Measurements from ENCODE around the gene FOXO6.
"Not testable (repeated sequence)": the region's sequence is repeated elsewhere in the genome, so short reads cannot be mapped to it uniquely, and the experiment has no call there.

Gene FOXO6

DNA sequence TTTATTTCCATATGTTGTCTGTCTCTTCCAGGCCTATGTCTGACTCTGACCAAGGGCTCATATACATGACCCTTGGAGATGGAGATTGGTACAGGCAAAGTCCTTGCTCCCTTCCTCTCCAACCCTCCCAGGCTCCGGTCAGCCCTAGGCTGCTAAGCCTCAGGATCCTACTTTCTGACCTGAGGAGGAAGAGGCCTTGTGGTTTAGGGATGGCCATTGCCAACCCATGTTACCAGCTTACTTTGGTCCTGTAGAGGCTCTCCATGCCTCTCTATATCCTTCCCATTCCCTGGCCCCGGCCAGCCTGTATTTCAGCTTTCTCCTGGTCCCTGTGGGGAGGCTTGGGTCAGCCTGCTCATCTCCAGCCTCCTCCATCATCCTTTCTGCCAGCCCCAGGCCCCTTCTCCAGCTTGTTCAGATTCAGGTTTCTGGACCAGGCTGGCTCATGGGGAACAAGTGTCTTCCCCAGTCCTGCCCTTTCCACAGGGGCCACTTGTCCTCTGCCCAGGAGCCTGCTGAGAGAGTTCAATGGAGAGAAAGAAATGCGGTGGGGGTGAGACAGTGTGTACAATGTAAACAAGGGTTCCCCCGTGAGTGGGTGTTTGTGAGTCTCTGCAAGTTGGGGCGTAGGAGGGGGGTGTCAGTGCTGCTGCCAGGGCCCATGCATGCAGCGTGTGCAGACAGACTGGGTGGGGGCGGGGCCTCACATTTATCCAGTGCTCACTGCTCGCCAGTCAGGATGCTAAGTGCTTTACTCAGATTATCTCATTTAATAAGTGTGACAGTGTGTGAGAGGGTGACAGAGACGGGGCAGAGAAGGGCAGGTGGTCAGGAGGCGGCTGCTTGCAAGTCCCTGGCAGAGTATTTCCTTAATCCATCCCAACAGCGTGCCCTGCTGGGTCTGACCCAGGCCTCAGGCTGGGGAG lies 31.3 kb upstream of the FOXO6 start:
- Histone ChIP-seq H3K4me1 (ENCODE audit: low read length) (no peaks in the 10 kb centered on the region), H3K27me3 (ENCODE audit: low read depth, low read length) (no peaks in the 10 kb centered on the region), H3K9ac (ENCODE audit: low read length) (no peak overlapping the region), H3K4me2 (ENCODE audit: low read length) (no peak overlapping the region), H3K36me3 (replicated peaks; ENCODE audit: low read depth, low read length) (no peaks in the 10 kb centered on the region), H3K27ac (ENCODE audit: low read length) (no peak overlapping the region), H2AFZ (ENCODE audit: low read depth, low read length) (no peak overlapping the region), H3K79me2 (ENCODE audit: low read length) (no peaks in the 10 kb centered on the region), H4K20me1 (ENCODE audit: insufficient read depth, low read length) (no peaks in the 10 kb centered on the region), H3K9me3 (ENCODE audit: insufficient read depth, low read length) (no peaks in the 10 kb centered on the region), H3K4me3 (ENCODE audit: low read length) (no peak overlapping the region)
- no peak for TF ChIP-seq EZH2phosphoT487 (IDR thresholded peaks at IDR 0.05; ENCODE audit: low read depth)
- TF ChIP-seq, protein P1, sequence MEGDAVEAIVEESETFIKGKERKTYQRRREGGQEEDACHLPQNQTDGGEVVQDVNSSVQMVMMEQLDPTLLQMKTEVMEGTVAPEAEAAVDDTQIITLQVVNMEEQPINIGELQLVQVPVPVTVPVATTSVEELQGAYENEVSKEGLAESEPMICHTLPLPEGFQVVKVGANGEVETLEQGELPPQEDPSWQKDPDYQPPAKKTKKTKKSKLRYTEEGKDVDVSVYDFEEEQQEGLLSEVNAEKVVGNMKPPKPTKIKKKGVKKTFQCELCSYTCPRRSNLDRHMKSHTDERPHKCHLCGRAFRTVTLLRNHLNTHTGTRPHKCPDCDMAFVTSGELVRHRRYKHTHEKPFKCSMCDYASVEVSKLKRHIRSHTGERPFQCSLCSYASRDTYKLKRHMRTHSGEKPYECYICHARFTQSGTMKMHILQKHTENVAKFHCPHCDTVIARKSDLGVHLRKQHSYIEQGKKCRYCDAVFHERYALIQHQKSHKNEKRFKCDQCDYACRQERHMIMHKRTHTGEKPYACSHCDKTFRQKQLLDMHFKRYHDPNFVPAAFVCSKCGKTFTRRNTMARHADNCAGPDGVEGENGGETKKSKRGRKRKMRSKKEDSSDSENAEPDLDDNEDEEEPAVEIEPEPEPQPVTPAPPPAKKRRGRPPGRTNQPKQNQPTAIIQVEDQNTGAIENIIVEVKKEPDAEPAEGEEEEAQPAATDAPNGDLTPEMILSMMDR (IDR thresholded peaks at IDR 0.05; ENCODE audit: low read depth, low read length) = no peak

GRCh38 chr1:41330588-41331545 lies 30.4 kb upstream of the FOXO6 start:
- H3K27ac ChIP-seq (ENCODE audit: low read length) = no peak overlapping the region
- no peak overlapping the region for H3K4me3 ChIP-seq (ENCODE audit: low read length)
- no peaks in the 10 kb centered on the region for H4K20me1 ChIP-seq (ENCODE audit: insufficient read depth, low read length)
- no peaks in the 10 kb centered on the region for H3K36me3 ChIP-seq (replicated peaks; ENCODE audit: low read depth, low read length)
- TF ChIP-seq, protein P1 (IDR thresholded peaks at IDR 0.05; ENCODE audit: low read depth, low read length) = no peak
- no peak for TF ChIP-seq EZH2phosphoT487 (IDR thresholded peaks at IDR 0.05; ENCODE audit: low read depth)
- H3K4me2 ChIP-seq (ENCODE audit: low read length) = no peak overlapping the region
- no peaks in the 10 kb centered on the region for H3K9me3 ChIP-seq (ENCODE audit: insufficient read depth, low read length)
- H3K27me3 ChIP-seq (ENCODE audit: low read depth, low read length) = no peaks in the 10 kb centered on the region
- no peaks in the 10 kb centered on the region for H3K4me1 ChIP-seq (ENCODE audit: low read length)
- no peaks in the 10 kb centered on the region for H3K79me2 ChIP-seq (ENCODE audit: low read length)
- no peak overlapping the region for H2AFZ ChIP-seq (ENCODE audit: low read depth, low read length)
- no peak overlapping the region for H3K9ac ChIP-seq (ENCODE audit: low read length)

DNA sequence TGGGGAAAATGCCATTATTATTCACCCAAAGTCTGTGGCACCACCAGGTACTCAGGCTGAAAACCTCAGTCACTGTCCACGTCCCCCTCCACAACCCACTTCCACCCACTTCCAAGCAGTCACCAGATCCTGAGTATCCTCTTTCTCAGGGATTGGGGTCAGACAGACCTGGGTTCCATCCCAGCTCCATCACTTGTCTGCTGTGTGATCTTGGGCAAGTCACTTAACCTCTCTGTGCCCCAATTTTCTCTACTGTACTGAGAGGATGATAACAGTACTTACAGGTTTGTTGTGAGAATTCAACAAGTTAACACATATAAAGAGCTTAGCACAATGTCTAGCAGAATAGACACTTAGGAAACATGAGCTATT lies 29.7 kb upstream of the FOXO6 start:
- no peak overlapping the region for H3K27ac ChIP-seq (ENCODE audit: low read length)
- no peaks in the 10 kb centered on the region for H4K20me1 ChIP-seq (ENCODE audit: insufficient read depth, low read length)
- H3K79me2 ChIP-seq (ENCODE audit: low read length) = no peaks in the 10 kb centered on the region
- no peaks in the 10 kb centered on the region for H3K36me3 ChIP-seq (replicated peaks; ENCODE audit: low read depth, low read length)
- no peaks in the 10 kb centered on the region for H3K4me1 ChIP-seq (ENCODE audit: low read length)
- no peak overlapping the region for H3K4me3 ChIP-seq (ENCODE audit: low read length)
- no peaks in the 10 kb centered on the region for H3K9me3 ChIP-seq (ENCODE audit: insufficient read depth, low read length)
- no peak overlapping the region for H3K4me2 ChIP-seq (ENCODE audit: low read length)
- H2AFZ ChIP-seq (ENCODE audit: low read depth, low read length) = no peak overlapping the region
- no peaks in the 10 kb centered on the region for H3K27me3 ChIP-seq (ENCODE audit: low read depth, low read length)
- H3K9ac ChIP-seq (ENCODE audit: low read length) = no peak overlapping the region
- TF ChIP-seq, protein P1 (IDR thresholded peaks at IDR 0.05; ENCODE audit: low read depth, low read length) = no peak
- TF ChIP-seq EZH2phosphoT487 (IDR thresholded peaks at IDR 0.05; ENCODE audit: low read depth) = no peak

- H2AFZ ChIP-seq (ENCODE audit: low read depth, low read length); H4K20me1 ChIP-seq (ENCODE audit: insufficient read depth, low read length); H3K27me3 ChIP-seq (ENCODE audit: low read depth, low read length); H3K4me1 ChIP-seq (ENCODE audit: low read length); H3K27ac ChIP-seq (ENCODE audit: low read length); H3K9me3 ChIP-seq (ENCODE audit: insufficient read depth, low read length); H3K79me2 ChIP-seq (ENCODE audit: low read length); H3K36me3 ChIP-seq (replicated peaks; ENCODE audit: low read depth, low read length); H3K4me3 ChIP-seq (ENCODE audit: low read length); H3K9ac ChIP-seq (ENCODE audit: low read length); H3K4me2 ChIP-seq (ENCODE audit: low read length): not testable (repeated sequence)
Measured at GRCh38 chr1:41332161-41332560, 29.1 kb upstream of the FOXO6 start.
